T-cell (primary cell): ENCODE measurements around the gene CIDEB. TPM values are rescaled to one million over a fixed set of nuclear protein-coding genes. Genes with fewer than 3 reads are reported as not detected.

Experiments used
- ATAC-seq, 4 experiments: fragments of 200-7000 bp in 3 of 4; fragments of 150-1000 bp in 1 of 4; cut with Tn5 transposase; replicated peaks in 1 of 4; 1 replicate in 3 of 4; 2 replicates in 1 of 4; pipeline ENCODE4 v1.10.0; 2021; ENCODE audit warnings: moderate library complexity in 3 of 4, mild to moderate bottlenecking in 2 of 4, moderate number of reproducible peaks in 1 of 4
- CTCF ChIA-PET, 2 donors: fragments of 300-600 bp; sonication (Branson Sonifier 250); formaldehyde crosslinking; loops; one replicate each; lab custom pipeline; 2022; ENCODE audit warnings: antibody characterized with exemption in 2 of 2; lab: Charles Lee
- POLR2A ChIA-PET, 2 donors: fragments of 300-600 bp; sonication (Branson Sonifier 250); formaldehyde crosslinking; loops; one replicate each; lab custom pipeline; 2022; ENCODE audit warnings: antibody characterized with exemption in 2 of 2; lab: Charles Lee
- DNase-seq, 35 experiments: peaks; one replicate each; pipeline versions ENCODE4 v3.0.0 to v3.0.0-alpha.2; 2013 to 2023
- H3K27ac ChIP-seq: one replicate; pipeline ENCODE4 v1.5.1; 2013; ENCODE audit warnings: low read length
- H3K27me3 ChIP-seq, 2 experiments: replicated peaks in 1 of 2; 1 replicate in 1 of 2; 2 replicates in 1 of 2; pipeline versions ENCODE4 v1.6.1 to v1.7.0; 2013; ENCODE audit warnings: low read length in 1 of 2, mixed read lengths in 1 of 2; ENCODE audit not compliant: control insufficient read depth in 2 of 2, insufficient read depth in 2 of 2; ENCODE audit errors: extremely low read depth in 1 of 2
- H3K36me3 ChIP-seq, 2 donors: 1 replicate in 1 of 2; 2 replicates in 1 of 2; pipeline versions ENCODE4 v1.6.1 to v1.7.0; 2013; ENCODE audit warnings: low read length in 1 of 2; ENCODE audit not compliant: control insufficient read depth in 2 of 2, insufficient read depth in 1 of 2; ENCODE audit errors: extremely low read depth in 1 of 2
- H3K4me1 ChIP-seq, 2 experiments: 1 replicate in 1 of 2; 2 replicates in 1 of 2; pipeline versions ENCODE4 v1.6.1 to v1.7.0; 2013; ENCODE audit warnings: low read length in 2 of 2, mixed read lengths in 1 of 2; ENCODE audit not compliant: insufficient read depth in 2 of 2, control insufficient read depth in 1 of 2; ENCODE audit errors: extremely low read depth in 1 of 2
- H3K4me3 ChIP-seq, 2 donors: 1 replicate in 1 of 2; 2 replicates in 1 of 2; pipeline versions ENCODE4 v1.5.1 to v1.7.0; 2013; ENCODE audit warnings: mild to moderate bottlenecking in 2 of 2, low read length in 1 of 2, moderate library complexity in 1 of 2; ENCODE audit not compliant: control insufficient read depth in 1 of 2; ENCODE audit errors: extremely low read depth in 1 of 2
- H3K9me3 ChIP-seq: 2 replicates; pipeline ENCODE4 v1.7.0; 2013
- H3K27ac Mint-ChIP-seq, 2 donors: one replicate each; pipeline ENCODE4 v1.8.0; 2020 to 2021; ENCODE audit warnings: mild to moderate bottlenecking in 2 of 2, mixed read lengths in 2 of 2
- H3K27me3 Mint-ChIP-seq, 2 donors: one replicate each; pipeline ENCODE4 v1.8.0; 2021 to 2022; ENCODE audit warnings: mixed read lengths in 2 of 2
- H3K36me3 Mint-ChIP-seq: one replicate; pipeline ENCODE4 v1.8.0; 2021; ENCODE audit warnings: mixed read lengths
- H3K4me1 Mint-ChIP-seq, 3 donors: one replicate each; pipeline ENCODE4 v1.8.0; 2020 to 2022; ENCODE audit warnings: mixed read lengths in 3 of 3, mild to moderate bottlenecking in 1 of 3
- H3K4me3 Mint-ChIP-seq, 3 donors: one replicate each; pipeline ENCODE4 v1.8.0; 2020 to 2022; ENCODE audit warnings: mild to moderate bottlenecking in 3 of 3, mixed read lengths in 3 of 3, moderate library complexity in 3 of 3
- H3K9me3 Mint-ChIP-seq, 3 donors: one replicate each; pipeline ENCODE4 v1.8.0; 2020 to 2022; ENCODE audit warnings: mixed read lengths in 3 of 3
- WGBS: methylation state at CpG from one replicate; pipeline ENCODE4 v1.1.5; 2013; ENCODE audit warnings: missing lambda C conversion rate; ENCODE audit not compliant: insufficient coverage; 5-methylcytosine and 5-hydroxymethylcytosine counted together
- total RNA-seq, 35 experiments: library from RNA in 6 of 35; stranded (reverse) in 6 of 35; fragments of 120-200 nt in 1 of 35; gene quantifications; one replicate each; pipeline versions ENCODE4 v1.2.1 to v1.2.4 and lab custom pipeline; 2013 to 2026

Gene CIDEB
- total RNA-seq, 5 donors from 2014 or later (not counting 1 experiment from before 2014, with no cell fraction given), result 13.0 to 22.8 (median 20.8) TPM

GRCh38 chr14:24340606-24341005, 32.8 kb upstream of the CIDEB start:
- no peak for DNase-seq
- Mint-ChIP-seq H3K4me1 (peaks cover 21 to 36% (median 24%) of the 10 kb centered on the region in 3 donors), H3K4me3 (peak overlapping the region in 1 of 3 donors; percentile 84), H3K27ac (no peak overlapping the region), H3K36me3 (peaks cover 28% of the 10 kb centered on the region), H3K27me3 (peaks cover 16 to 17% of the 10 kb centered on the region in 2 donors), H3K9me3 (no peaks in the 10 kb centered on the region)
- peaks cover 16 to 26% of the 10 kb centered on the region in 2 donors for H3K36me3 ChIP-seq
- no CpG with 5 or more reads among the region's 1 CpG for WGBS
- H3K4me1 ChIP-seq, result peaks cover 6 to 18% of the 10 kb centered on the region in 2 experiments
- CTCF ChIA-PET, result interaction anchor here (0.5 to 1.6 kb wide), 6 partner anchors 33 to 862 kb away, joined by 3 to 11 read pairs (median 4); partner anchors contain the start of genes CIDEB (in 1 of the 2) and TINF2 (in 1 of the 2)
- no peak for ATAC-seq
- H3K27ac ChIP-seq, result no peak overlapping the region
- POLR2A ChIA-PET, result interaction anchor here in 1 of 2 donors (0.6 kb wide), 1 partner anchor 112 kb away, joined by 8 read pairs; no protein-coding TSS in a partner anchor
- H3K27me3 ChIP-seq, result peaks cover 0 to 20% of the 10 kb centered on the region in 2 experiments
- H3K9me3 ChIP-seq, result no peaks in the 10 kb centered on the region
- no peak overlapping the region for H3K4me3 ChIP-seq

GRCh38 chr14:24339284-24340151, 31.7 kb upstream of the CIDEB start, which contains the start of gene RIPK3:
Gene RIPK3 (minus strand): TSS chr14:24339991. CDS start chr14:24339826, 165 bp downstream.
- 13% methylated on average over 24 of the region's 51 CpGs for WGBS
- H3K36me3 Mint-ChIP-seq, result peaks cover 31% of the 10 kb centered on the region
- peak within 1 kb of the TSS; percentile 48 for H3K27ac ChIP-seq
- peaks cover 6 to 27% of the 10 kb centered on the region in 2 experiments for H3K4me1 ChIP-seq
- H3K27me3 Mint-ChIP-seq, result peaks cover 13 to 18% of the 10 kb centered on the region in 2 donors
- peaks cover 0 to 20% of the 10 kb centered on the region in 2 experiments for H3K27me3 ChIP-seq
- CTCF ChIA-PET, result interaction anchor here (0.7 to 1.6 kb wide), 7 partner anchors 32 to 98 kb away, joined by 3 to 9 read pairs (median 4); partner anchors contain the start of genes CIDEB (in 1 of the 2) and TINF2 (in 1 of the 2)
- peak; percentile 95 to 96 (median 96) for ATAC-seq
- peaks cover 29 to 44% (median 29%) of the 10 kb centered on the region in 3 donors for H3K4me1 Mint-ChIP-seq
- peak within 1 kb of the TSS; percentile 84 to 96 (median 93) for H3K4me3 Mint-ChIP-seq
- H3K9me3 Mint-ChIP-seq, result no peaks in the 10 kb centered on the region
- DNase-seq, result peak; percentile 47 to 83 (median 68)
- no peaks in the 10 kb centered on the region for H3K9me3 ChIP-seq
- peak within 1 kb of the TSS; percentile 68 to 77 for H3K4me3 ChIP-seq
- H3K27ac Mint-ChIP-seq, result peak within 1 kb of the TSS; percentile 91 to 94
- POLR2A ChIA-PET, result no interaction called here
- H3K36me3 ChIP-seq, result peaks cover 16 to 26% of the 10 kb centered on the region in 2 donors

GRCh38 chr14:24338843-24339242, 31.1 kb upstream of the CIDEB start:
- peaks cover 10 to 34% of the 10 kb centered on the region in 2 experiments for H3K4me1 ChIP-seq
- Mint-ChIP-seq H3K36me3 (peaks cover 31% of the 10 kb centered on the region), H3K4me1 (peaks cover 29 to 49% (median 35%) of the 10 kb centered on the region in 3 donors), H3K27me3 (peaks cover 15 to 17% of the 10 kb centered on the region in 2 donors), H3K9me3 (no peaks in the 10 kb centered on the region), H3K27ac (no peak overlapping the region), H3K4me3 (peak overlapping the region; percentile 84 to 96 (median 93))
- no peak for ATAC-seq
- peak overlapping the region; percentile 68 to 77 for H3K4me3 ChIP-seq
- H3K36me3 ChIP-seq, result peaks cover 16 to 26% of the 10 kb centered on the region in 2 donors
- H3K27ac ChIP-seq, result no peak overlapping the region
- ChIA-PET POLR2A (no interaction called here), CTCF (interaction anchor here in 1 of 2 donors (1.5 kb wide), 1 partner anchor 93 kb away, joined by 3 read pairs; no protein-coding TSS in a partner anchor)
- H3K9me3 ChIP-seq, result no peaks in the 10 kb centered on the region
- 94% methylated on average over 14 of the region's 14 CpGs for WGBS
- peaks cover 3 to 24% of the 10 kb centered on the region in 2 experiments for H3K27me3 ChIP-seq
- no peak for DNase-seq

GRCh38 chr14:24337824-24338175, 30.0 kb upstream of the CIDEB start:
- POLR2A ChIA-PET, result interaction anchor here in 1 of 2 donors (0.6 kb wide), 1 partner anchor 10 kb away, joined by 3 read pairs; no protein-coding TSS in a partner anchor
- Mint-ChIP-seq H3K27me3 (peaks cover 10 to 24% of the 10 kb centered on the region in 2 donors), H3K9me3 (no peaks in the 10 kb centered on the region), H3K4me3 (peak overlapping the region; percentile 67 to 96 (median 84)), H3K27ac (peak overlapping the region in 1 of 2 donors; percentile 4), H3K4me1 (peaks cover 37 to 59% (median 41%) of the 10 kb centered on the region in 3 donors), H3K36me3 (peaks cover 31% of the 10 kb centered on the region)
- 97% methylated on average over 6 of the region's 8 CpGs for WGBS
- no peak for ATAC-seq
- no peak for DNase-seq
- peaks cover 7 to 33% of the 10 kb centered on the region in 2 experiments for H3K27me3 ChIP-seq
- peaks cover 14 to 45% of the 10 kb centered on the region in 2 experiments for H3K4me1 ChIP-seq
- H3K4me3 ChIP-seq, result no peak overlapping the region
- CTCF ChIA-PET, result interaction anchor here in 1 of 2 donors (0.6 to 1.5 kb wide), 2 partner anchors 11 to 94 kb away, joined by 3 to 4 read pairs; no protein-coding TSS in a partner anchor
- no peak overlapping the region for H3K27ac ChIP-seq
- H3K36me3 ChIP-seq, result peaks cover 16 to 26% of the 10 kb centered on the region in 2 donors
- no peaks in the 10 kb centered on the region for H3K9me3 ChIP-seq

GRCh38 chr14:24337144-24337823, 29.5 kb upstream of the CIDEB start:
- Mint-ChIP-seq H3K9me3 (no peaks in the 10 kb centered on the region), H3K27me3 (peaks cover 9 to 25% of the 10 kb centered on the region in 2 donors), H3K4me3 (peak overlapping the region; percentile 67 to 96 (median 84)), H3K27ac (no peak overlapping the region), H3K36me3 (peaks cover 31% of the 10 kb centered on the region), H3K4me1 (peaks cover 42 to 63% (median 47%) of the 10 kb centered on the region in 3 donors)
- Histone ChIP-seq H3K36me3 (peaks cover 16 to 26% of the 10 kb centered on the region in 2 donors), H3K9me3 (no peaks in the 10 kb centered on the region), H3K4me1 (peaks cover 19 to 50% of the 10 kb centered on the region in 2 experiments), H3K27ac (no peak overlapping the region), H3K27me3 (peaks cover 8 to 38% of the 10 kb centered on the region in 2 experiments), H3K4me3 (no peak overlapping the region)
- POLR2A ChIA-PET, result interaction anchor here in 1 of 2 donors (0.6 kb wide), 1 partner anchor 11 kb away, joined by 3 read pairs; no protein-coding TSS in a partner anchor
- CTCF ChIA-PET, result interaction anchor here (0.6 kb wide), 3 partner anchors 10 to 87 kb away, joined by 3 to 4 read pairs (median 3); no protein-coding TSS in a partner anchor
- ATAC-seq (no peak), DNase-seq (no peak)
- 100% methylated on average over 4 of the region's 7 CpGs for WGBS
